DMS53 treated with DMSO at 0.1 percent for 48 hours (cell line): ENCODE results near the gene GALNT10.

ENCODE experiments used
- DNase-seq: peaks from one replicate; lab custom pipeline; 2025; ENCODE audit not compliant: unreplicated experiment; lab: John Stamatoyannopoulos, UW

GALNT10 gene

GRCh38 chr5:154230526-154230925, 40.0 kb downstream of the GALNT10 start:
- DNase-seq, result no peak

GRCh38 chr5:154234551-154234950, 44.0 kb downstream of the GALNT10 start:
- DNase-seq, result no peak

DNA sequence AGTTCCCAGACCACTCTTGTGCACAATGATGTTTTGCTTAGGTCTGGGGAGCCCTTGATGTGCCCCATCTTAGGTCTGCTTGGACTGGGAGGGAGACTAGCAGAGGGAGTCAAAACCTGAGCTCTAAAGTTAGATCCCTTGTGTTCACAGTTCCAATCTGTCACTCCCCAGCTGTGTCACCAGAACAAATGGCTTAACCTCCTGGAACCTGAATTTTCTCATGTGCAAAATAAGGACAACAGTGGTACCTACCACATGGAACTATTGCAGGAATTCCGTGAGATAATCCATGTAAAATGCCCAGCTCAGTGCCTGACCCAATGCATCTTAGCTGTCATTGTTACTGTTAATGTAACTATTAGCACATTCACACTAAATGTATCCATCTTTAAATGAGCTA, 45.5 kb downstream of the GALNT10 start:
- no peak for DNase-seq

DNA sequence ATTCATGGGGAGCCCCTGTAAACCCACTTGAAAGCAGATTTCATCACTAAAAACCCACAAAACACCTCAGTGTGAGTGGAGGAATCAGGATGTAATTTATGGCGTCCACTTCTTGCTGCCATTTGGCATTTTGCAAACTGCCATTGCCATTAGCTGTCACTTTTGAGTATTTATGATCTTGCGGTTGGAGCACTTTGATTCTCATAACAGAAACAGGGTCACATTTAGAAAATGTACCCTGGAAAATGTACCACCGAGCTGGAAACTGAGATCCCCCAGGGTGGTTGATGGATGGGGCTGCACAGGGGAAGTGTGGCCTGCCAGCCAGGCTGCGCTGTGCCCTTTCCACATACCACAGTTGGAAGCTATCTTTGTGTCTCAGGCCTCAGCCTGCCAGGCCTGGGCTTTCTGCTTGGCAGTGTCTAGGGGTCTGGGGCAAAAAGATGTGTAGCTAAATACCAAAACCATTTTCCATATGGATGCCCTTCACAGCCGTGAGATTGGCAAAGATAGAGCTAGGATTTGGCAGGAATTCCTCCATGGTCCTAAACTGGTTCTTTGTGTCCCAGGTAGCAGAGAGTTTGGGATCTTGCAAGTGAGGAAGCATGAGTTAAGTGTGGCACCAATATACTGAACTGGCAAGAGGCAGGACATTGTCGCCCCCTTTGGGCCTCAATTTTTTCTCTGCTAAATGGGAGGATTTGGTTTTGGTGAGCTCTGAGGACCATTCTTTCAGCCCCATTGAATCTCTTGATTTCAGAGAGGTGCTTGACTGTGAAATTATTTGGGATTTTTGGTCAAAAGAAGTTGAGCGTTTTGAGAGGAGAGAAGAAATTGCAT, 46.2 kb downstream of the GALNT10 start:
- DNase-seq, result no peak

- DNase-seq, result no peak
Measured at GRCh38 chr5:154237376-154237743, 46.8 kb downstream of the GALNT10 start.

GRCh38 chr5:154237946-154238345, 47.4 kb downstream of the GALNT10 start:
- DNase-seq, result no peak

DNA sequence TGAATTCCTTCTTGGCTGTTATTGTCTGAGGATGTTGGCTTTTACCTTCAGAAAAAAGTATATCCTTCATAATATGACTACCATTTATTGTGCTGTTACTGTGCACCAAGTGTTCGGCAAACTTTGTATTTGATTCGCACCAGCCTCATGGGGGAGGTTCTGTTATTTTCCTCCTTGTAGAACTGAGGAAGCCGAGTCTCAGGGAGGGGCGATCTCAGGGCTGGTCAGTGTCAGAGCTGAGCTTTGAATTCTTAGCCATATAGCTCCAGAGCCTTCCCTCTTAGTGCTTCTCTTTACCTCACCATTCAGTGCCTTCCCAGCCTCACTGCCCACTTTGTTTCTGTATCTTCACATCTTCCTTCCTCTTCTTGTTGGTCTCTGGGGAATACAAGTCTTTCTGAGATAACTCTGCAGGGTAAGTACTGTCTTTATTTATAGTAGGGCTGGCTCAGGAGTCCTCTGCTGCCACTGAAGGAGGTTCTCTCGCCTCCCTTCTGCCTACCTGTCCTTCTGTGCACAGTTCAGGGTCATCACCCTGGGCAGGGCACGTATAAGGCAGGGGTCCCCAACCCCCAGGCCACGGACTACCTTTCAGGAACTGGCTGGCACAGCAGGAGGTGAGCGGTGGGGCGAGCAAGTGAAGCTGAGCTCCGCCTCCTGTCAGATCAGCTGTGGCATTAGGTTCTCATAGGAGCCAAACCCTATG, 48.4 kb downstream of the GALNT10 start:
- no peak for DNase-seq

DNA sequence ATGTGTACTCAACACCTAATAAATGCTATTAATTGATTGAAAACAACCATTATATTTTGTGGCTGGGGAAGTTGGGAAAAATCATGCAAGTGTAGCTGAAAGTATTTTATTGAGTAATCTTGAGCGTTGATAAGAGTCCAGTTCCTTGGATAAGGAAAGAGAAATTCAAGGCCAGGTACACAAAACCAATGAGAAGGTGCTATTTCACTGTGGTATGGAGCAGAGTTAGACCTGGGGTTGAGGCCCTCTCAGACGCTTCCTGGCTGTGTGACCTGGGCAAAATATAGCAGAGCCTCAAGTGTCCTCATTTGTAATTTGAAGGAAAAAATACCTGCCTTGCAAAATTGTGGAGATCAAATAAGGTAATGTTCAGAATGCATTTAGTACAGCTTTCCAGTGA, 50.1 kb downstream of the GALNT10 start:
- no peak for DNase-seq

- no peak for DNase-seq
Measured at GRCh38 chr5:154241021-154241420, 50.5 kb downstream of the GALNT10 start.

- no peak for DNase-seq
Measured at GRCh38 chr5:154242442-154242841, 51.9 kb downstream of the GALNT10 start.

DNA sequence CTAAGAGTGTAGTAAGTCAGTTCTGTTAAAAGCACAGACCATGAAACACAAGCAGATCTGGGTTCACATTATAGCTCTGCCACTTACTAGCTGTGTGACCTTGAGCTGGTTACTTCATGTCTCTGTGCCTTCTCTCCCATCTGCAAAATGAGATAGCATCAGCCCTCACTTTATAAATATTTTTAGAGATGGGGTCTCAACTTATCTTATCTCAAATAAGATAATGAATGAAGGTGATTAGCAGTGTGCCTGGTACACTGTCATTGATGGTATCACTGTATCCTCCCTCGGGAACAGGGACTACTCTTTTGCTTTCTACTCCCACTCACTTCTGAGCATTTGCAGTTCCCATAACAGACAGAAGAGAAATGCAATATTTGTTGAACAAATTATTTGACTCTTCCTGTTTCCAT, 52.4 kb downstream of the GALNT10 start:
- no peak for DNase-seq

DNA sequence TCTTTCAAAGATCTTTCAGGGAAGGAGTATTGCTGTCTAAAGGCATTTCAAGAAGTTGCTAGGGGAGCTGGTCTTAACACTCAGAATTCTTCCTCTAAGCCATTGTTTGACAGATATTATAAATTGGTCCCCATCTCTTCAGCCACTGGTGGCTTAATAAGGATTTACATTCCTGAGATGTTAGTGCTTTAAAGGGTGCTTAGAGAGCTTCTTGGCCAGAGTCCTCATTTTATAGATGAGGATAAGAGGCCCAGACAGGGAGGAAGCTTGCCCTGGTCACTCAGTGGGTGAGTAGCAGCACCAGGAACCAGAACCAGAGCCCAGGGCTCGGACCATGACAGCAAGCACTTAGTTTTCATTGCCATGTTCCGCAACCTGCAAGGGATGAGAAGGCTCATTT, 53.2 kb downstream of the GALNT10 start:
- DNase-seq, result no peak

DNA sequence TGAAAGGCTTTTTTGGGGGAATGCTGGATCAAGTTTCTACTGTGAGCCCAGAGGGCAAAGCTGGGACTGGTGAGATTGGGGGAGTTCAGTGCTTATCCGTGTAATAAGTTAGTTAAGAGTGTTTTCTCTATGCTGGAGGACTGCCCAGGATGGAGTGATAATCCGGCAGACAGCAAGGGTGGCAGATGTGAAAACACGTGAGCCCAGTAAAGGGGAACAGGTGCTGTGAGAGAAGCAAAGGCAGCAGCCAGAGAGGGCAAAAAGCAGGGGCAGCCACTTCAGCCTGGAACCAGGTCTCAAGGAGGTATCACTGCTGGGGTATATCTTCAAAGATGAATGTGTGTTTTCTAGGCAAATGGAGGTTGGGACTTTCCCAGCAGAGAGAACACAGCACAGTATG, 53.9 kb downstream of the GALNT10 start:
- DNase-seq, result no peak

DNA sequence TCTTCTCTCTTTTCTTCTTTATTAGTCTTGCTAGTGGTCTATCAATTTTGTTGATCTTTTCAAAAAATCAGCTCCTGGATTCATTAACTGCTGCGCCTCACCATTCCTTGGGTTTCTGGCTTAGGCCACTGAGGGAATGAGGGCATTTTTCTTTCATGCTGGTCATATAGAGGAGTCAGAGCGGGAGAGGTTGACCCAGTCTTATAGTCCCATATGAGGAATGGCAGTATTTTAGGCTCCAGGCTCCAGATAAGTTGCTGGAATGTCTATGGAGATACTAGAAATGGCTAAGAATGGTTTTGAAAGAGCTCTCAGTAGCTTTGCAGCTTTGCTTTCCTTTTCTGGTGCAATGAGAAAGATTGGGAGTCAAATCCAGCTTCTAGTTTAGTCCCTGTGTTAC, 58.2 kb downstream of the GALNT10 start:
- no peak for DNase-seq

DNA sequence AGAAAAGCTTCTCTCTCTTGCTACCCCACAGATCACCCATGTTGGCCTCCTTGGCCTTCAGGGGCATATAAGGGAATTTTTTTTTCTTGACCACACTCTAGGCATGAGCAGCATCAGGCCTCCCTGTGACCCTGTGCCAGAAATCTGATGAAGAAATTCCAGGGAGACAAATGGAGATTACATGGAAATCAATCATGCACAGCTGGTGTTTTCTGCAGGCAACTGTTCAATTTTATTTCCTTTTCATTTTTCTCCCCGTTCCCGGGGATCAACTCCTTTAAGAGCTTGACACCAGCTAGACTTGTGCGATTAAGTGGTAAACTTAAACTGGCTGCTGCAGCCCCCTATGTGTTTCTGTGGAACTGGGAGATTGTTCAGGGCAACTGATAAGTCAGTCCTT, 59.3 kb downstream of the GALNT10 start:
- no peak for DNase-seq

DNA sequence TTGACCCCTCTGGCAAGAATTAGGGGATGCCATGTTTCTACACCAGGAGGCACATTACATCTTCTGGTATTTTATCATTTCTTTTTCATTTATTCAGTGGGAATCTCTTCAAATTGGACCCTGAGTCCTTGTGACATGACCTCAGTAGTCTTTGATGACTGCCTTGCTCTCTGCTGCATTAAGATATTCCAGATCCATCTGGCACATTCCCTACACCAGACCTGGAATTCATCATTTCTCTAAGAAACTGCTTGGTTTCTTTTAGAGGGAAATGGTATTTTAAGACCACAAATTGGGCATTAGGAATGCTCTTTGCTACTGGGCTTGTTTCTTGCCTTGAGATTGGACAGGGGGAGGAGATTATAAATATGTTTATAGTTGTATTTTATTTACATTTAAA, 61.0 kb downstream of the GALNT10 start:
- no peak for DNase-seq

- DNase-seq, result no peak
Measured at GRCh38 chr5:154253807-154254206, 63.3 kb downstream of the GALNT10 start.

DNA sequence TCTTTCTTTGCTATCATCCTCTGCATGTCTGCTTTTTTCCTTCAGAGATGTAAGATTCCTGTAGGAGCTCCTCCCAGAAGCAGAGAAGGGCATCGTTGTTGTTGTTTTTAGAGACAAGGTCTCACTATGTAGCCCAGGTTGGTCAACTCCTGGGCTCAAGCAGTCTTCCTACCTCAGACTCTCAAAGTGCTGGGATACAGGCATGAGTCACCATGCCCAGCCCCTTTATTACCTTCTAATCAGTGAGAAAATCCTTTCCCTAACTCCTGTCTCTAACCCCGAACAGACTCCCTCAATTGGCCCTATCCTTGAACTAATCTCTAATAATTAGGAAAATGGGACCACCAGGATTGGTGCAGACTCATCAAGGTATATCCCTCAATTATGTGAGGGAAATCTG, 64.4 kb downstream of the GALNT10 start:
- no peak for DNase-seq

- no peak for DNase-seq
Measured at GRCh38 chr5:154257046-154257445, 66.5 kb downstream of the GALNT10 start.

DNA sequence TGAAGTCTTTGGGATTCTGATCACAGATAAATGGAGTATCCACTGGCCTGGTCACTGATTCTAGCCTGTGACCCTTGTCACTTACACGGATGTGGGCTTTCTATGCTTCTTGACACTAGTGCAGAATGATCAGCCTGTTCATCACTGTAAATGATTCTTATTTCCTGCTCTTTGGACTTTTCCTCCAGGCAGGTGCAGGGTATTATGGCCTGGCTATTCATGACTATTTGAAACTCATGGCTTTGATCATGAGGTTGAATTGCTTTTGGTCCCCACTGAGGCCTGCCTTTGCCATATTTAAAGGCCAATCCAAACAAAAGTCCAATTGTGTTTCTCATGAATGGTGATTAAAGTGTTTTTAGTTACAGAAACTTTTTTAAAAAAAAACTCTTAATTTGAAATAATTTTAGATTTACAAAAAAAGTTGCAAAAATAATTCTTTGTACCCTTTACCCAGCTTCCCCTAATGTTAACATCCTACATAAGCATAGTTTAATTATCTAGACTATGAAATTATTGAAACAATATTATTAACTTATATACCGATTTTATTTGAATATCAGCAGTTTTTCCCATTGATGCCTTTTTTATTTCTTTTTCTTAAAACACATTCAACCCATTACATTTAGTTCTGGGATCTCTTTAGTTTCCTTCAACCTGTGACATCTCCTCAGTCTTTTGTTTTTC, 68.1 kb downstream of the GALNT10 start:
- peak; percentile 16 for DNase-seq

DNA sequence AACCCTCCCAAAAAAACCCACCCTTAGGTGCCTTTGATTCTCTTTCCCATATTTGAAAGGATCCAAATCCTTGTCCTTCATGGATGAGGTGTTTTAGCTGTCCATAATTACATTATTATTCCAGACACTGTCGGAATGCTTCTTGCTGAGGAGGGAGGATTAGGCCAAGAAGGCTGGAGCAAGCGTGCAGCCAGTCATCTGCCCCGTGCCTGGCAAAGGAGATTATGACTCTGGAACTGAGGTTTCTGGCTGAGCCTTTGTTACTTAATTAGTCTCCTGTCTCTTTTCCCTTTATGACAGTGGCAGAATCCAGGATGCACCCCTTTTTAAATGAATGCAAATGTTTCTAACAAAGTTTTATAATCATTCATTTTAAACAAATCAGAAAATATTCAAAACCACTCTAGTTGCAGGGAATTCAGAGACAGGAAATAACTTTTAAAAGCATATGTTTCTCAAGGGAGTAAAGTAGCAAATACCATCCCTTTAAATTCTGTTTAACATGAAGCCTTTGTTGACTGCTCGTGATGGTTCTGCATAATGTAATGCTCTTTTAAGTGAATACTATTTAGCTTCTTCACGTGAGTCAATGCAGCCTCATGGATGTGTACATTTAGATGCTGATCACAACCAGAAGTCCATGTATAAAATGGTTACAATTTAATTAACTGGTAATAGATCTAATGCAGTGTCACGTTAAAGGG, 69.8 kb downstream of the GALNT10 start:
- no peak for DNase-seq
